HG03280 (cell line): ENCODE results near the gene STARD6.
A peak's percentile ranks its signal among the peaks of the same experiment; 100 is the strongest.
"Not testable (repeated sequence)": the region's sequence is repeated elsewhere in the genome, so short reads cannot be mapped to it uniquely, and the experiment has no call there.

Source experiments
- ATAC-seq: cut with Tn5 transposase; IDR thresholded peaks from one replicate; pipeline ENCODE4 v1.9.1; 2021; ENCODE audit warnings: mild to moderate bottlenecking, moderate library complexity; ENCODE audit not compliant: unreplicated experiment

Gene STARD6, protein sequence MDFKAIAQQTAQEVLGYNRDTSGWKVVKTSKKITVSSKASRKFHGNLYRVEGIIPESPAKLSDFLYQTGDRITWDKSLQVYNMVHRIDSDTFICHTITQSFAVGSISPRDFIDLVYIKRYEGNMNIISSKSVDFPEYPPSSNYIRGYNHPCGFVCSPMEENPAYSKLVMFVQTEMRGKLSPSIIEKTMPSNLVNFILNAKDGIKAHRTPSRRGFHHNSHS

DNA sequence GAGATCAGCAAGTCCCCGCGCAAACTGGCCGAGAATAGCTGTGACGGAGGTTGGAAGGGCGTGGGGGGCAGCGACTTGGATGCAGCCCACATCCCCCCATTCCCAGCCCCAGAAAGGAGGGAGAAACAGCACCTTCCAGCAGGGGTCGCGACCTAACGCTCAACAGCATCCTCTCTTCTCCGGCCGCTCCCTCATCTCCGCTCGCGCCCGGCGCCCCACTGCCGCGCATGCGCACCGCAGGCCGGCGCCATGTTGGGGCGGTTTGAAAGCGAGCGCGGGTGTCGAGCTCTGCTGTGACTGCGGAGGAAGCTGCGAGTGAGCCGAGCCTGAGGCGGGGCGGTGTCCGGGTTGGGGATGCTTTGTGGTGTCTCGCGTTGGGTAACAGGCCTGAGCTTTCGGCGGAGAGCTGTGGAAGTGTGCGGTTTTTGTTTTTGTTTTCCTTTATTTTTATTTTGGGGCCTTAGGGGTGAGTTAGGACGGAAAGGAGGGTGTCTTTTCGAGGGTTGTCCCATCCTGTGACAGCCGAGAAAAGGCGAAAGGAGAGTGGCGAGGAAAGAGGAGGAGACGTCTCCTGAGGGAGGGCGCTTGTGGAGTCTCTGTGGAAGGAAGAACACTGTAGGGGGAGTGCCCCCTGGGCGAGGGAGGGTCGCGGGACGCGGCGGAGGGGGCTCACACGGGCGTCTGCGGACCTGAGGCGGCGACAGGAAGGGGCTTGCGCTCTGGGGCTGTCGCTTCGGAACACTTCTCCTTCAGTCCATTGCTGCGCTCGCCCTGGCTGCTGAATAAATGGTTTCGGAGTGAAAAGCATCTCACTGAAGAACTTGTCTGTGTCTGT lies at the start of gene STARD6, which contains the start of gene C18orf54:
TSS of gene STARD6 (minus strand) at position 199 of the 835 bp plus-strand sequence. CDS start 3,285 bp downstream, outside the sequence.
TSS of gene C18orf54 (plus strand) at position 247 of the 835 bp plus-strand sequence. CDS start 2,667 bp downstream, outside the sequence.
- peak; percentile 96 for ATAC-seq

DNA sequence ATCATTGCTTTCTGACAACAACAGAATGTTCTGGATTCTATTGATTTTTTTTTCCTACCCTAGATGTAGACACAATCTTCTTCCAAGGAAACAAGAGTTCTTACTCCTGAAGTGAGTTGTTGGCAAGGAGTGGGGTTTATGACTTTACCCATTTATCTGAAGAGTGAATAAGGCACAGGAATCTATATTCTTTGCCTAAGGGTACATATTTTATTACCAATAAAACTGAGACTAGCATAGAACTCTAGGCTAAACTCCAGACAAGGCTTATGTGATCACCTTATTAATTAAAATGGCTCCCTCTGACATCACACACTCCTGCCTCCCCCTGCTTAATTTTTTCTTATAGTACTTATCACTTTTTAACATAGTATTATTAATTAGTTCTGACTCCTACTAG lies 47.6 kb upstream of the STARD6 start:
- no peak for ATAC-seq

DNA sequence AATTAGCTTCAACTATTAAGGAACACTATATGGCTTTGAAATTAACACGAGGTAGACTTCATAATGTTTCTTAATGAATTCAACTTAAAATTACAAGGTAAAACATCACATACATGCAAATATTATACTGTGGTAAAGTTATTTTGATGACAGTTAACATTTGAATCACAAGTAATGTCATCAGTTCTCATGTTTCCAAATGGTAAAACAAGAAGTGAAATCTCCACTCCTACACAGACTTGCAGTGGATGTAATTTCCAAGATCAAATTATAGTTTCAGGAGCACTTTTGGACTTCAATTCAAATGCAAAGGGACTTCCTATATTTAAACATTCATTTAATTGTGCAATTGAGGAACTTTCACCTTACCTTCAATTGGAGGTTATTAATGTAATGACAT lies 39.1 kb upstream of the STARD6 start:
- ATAC-seq = no peak

DNA sequence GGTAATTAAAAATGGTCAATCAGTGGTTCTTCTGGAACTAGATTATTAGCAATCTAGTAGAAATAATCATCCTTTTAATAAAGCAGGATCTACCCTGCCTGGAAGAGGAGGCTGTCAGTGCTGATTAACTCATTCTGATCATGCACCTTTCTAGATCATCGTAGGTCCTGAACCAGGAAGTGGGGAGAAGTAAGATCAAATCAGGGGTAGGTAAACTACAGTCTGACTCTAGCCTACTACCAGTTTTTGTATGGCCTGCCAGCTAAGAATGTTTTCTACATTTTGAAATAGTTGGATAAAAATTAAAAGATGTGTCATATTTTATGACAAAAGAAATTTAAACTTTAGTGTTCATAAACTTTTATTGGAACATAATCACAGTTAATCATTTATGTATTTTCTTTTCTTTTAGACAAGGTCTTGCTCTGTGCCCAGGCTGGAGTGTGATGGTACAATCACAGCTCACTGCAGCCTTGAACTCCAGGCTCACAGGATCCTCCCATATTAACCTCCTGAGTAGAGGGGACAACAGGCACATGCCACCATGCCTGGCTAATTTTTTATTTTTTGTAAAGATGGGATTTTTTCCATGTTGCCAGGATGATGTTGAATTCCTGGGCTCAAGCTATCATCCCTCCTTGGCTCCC lies 36.1 kb upstream of the STARD6 start:
- no peak for ATAC-seq

DNA sequence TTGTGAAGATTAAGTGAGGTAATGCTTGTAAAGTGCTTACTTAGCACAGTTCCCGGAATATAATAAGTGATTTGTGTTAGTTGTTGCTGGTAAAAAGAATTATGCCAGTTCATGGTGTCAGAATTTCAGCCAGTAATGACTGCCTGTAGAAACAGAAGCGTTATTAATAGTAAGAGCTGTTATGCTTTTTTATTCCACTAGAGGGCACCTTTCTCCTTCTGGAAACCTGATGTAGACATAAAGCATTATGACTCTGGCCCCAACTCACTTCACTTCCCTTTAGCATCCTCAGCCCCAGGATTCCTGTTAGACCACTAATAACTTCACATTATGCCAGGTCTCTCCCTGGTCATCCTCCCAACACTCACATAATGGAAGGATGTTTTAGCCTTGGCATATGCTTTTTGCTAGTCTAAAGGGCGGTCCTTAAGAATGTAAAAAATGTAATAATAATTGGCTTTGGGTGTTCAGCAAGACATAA lies 34.9 kb upstream of the STARD6 start:
- peak; percentile 57 for ATAC-seq

DNA sequence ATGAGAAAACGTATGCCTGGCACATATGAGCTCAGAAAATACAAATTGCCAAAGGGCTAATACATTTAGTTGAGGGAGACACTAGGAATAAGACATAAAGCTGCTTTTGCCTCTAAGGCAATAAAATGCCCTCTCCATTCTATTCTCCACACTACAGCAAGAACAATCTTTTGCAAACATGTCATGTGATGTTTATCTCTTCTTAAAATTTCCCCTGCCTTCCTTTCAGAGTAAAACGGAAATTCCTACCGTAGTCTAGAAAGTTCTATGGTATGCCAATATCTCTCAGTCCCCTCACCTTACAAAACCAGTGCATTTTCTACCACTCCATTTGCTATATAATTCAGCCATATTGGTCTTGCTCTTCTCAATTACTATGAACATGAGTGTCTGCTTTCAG lies 33.2 kb upstream of the STARD6 start:
- ATAC-seq = no peak

DNA sequence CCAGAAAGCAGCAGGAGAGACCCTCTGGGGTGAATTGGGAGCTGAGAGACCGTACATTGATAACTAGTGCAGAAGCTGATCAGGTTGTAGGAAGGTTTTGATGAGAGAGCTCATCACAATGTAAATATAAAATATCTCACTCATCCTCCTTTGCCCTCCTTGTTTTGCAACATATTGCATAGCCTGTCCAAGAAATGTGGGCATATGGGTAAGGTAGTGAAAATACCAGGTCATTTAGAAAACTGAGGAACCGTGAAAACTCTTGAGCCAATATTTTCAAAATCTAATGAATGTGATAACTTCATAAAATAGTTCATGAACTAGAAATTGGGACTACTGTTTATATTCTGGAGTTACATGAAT lies 31.5 kb upstream of the STARD6 start:
- no peak for ATAC-seq

DNA sequence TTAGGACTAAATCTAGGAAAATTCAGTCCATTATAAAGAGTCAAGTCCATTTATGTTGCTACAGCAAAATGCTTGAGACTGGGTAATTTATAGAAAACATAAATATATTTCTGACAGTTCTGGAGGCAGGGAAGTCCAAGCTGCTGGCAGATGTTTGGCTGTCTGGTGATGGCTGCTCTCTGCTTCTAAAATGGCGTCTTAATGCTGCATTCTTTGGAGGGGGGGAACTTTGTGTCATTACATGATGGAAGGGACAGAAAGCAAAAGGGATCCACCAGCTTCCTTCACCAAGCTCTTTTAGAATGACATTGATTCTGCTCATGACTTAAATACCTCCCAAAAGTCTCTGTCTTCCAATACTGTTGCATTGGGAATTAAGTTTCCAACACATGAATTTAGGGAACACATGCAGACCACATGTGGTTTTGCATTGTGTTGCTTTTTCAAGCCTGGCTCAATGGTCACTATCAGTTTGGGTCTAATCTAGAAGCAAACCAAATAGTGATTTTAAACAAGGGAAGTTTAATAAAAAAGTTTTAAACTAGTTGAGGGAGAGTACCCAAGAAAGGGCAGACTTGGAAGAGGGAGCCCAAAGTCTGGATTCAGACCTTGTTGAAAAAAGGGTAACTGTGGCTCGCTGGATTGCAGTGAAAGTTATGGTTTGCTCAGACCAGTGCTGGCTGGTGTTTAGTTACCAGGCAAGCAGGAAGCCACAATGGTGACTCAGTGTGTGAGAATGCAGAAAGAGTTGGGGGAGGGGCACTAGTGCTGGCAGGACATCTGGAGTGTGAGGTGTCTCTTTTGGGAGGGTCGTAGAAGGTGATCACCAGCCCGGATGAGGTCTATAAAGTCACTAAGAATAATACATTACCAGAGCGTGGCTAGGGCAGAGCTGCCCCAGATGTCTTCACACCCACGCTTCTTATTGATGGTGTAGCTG lies 30.8 kb upstream of the STARD6 start:
- ATAC-seq = peak; percentile 84

DNA sequence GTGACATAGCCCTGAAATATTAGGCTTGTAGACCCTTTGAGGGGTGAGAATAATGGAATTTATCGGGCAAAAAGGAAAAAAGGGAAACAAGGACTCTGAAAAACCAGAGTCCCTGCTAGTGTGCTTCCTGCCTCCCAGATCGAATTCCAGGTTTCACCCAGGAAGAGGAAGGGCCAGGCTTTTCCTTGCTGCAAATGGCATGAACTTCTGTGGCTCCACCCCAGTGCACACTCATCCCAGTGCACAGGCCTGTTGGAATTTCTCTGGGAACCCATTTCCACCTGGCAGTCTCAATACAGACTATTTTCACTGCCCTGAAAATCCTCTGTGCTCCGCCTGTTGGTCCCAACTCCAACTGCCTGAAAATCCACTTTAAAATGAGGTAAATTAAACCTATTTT lies 30.0 kb upstream of the STARD6 start:
- no peak for ATAC-seq

DNA sequence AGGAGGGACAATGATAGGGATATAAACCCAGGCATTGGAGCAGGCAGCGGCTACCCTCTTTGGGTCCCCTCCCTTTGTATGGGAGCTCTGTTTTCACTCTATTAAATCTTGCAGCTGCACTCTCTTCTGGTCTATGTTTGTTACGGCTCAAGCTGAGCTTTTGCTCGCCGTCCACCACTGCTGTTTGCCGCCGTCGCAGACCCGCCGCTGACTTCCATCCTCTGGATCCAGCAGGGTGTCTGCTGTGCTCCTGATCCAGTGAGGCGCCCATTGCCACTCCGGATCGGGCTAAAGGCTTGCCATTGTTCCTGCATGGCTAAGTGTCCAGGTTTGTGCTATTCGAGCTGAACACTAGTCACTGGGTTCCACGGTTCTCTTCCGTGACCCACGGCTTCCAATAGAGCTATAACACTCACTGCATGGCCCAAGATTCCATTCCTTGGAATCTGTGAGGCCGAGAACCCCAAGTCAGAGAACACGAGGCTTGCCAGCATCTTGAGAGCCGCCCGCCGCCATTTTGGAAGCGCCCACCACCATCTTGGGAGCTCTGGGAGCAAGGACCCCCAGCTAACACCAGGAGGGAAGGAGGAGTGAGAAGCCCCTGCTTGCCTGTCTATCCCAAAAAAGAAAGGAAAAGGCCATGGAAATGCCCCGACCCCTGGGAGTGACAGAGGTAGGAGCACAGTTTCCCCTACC lies 29.3 kb upstream of the STARD6 start:
- not testable (repeated sequence) for ATAC-seq

DNA sequence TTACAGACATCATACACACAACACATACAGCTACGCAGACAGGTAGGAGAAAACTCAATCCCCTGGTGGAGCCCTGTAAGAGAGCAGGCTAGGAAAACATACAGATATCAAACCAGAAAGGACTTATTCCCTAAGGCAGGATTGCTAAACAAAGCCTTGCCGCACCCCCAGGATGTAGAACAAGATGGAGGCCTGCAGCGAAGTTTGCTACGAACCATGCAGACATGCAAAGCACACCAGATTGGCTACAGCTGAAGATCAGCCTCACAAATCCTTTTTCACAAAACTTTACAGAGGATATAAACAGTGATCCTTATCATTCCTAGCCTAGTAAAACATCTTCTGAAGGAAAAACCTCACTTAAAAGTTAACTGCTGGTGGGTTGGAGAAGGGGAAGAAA lies 28.4 kb upstream of the STARD6 start:
- no peak for ATAC-seq

DNA sequence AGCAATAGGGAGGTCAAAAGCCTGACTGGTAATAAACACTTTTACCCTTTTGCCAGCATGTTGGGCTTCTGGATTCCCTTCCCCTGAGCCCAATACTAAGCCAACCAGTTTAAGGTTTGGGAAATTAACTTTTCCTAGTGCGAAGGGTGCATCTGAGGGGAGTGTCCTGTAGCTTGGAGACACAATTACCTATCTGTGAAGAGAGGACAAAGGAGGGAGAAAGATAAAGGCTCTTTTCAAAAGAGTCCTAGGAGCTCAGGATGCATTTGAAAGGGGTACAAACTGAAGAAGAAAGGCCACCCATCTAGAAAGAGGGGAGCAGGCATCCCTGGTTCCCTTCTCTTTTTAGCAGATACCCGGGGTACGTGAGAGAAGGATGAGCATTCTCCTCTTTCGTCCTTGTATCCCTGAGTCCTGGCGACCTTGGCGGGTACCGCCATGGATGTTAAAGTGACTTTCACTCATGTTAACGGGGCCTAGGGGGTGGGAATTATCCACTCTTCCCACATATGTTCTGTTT lies 25.1 kb upstream of the STARD6 start:
- ATAC-seq = no peak

DNA sequence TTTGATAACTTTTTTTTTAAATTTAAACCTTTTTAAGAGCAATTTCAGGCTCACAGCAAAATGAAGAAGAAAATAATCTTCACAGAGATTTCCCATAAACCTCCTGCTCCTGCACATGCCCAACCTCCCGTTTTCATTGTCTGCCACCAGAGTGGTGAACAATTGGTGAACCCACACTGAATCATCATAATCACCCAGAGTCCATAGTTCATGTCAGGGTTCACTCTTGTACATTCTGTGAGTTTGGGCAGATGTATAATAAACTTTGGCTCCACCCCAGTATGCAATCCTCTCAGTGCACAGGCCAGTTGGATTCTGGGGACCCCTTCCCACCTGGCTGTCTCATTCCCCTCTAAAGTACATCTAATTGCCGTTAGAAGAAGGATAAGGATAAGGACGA lies 24.4 kb upstream of the STARD6 start:
- ATAC-seq = no peak

DNA sequence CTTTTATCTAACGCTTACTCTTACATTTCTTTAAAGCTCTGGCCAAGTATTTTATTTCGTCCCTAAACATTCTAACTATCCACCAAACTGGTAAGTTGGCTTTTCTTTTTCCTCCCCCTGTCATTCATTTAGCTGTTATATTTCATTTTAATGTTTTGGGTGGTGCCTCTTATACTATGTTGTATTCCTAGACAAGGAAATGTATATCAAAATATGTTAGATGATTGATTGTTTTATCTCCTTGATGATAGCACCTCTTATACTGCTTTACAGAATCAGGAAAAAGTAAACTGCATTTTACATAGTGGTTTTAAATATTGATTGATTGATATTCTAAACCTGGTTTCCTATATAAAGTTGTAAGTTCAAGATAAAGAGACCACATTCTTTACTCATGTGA lies 24.0 kb upstream of the STARD6 start:
- no peak for ATAC-seq

DNA sequence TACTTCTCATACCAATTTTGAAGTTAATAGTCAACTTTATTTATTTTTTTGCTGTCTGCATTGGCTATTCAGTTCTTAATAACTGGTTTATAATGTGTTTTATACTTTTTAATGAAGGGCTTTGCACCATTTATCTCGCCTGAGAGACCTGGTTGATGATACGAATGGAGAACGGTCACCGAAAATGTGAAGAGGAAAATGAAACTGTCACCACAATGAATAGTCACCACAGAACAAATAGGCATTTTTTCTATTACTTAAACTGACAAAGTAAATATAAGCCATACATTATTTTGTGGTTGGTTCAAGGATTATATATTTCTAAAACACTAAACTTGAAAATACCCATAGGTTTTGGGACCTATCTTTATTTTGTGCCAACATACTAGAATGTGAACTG lies 20.4 kb upstream of the STARD6 start:
- no peak for ATAC-seq

DNA sequence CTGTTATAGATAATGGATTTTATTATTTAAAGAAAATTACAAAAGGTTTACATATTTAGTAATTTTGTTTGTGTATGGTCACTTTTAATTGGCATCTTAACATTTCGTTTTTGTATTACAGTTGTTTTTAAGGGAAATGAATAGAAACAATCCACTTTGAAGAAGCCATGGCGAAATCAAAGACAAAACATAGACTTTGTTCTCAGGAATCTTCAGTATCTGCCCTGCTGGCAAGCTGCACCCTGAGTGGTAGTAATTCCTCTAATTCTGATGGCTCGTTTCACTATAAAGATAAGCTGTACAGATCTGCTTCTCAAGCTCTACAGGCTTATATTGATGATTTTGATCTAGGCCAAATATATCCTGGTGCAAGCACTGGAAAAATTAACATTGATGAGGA lies 2.7 kb upstream of the STARD6 start:
- no peak for ATAC-seq

DNA sequence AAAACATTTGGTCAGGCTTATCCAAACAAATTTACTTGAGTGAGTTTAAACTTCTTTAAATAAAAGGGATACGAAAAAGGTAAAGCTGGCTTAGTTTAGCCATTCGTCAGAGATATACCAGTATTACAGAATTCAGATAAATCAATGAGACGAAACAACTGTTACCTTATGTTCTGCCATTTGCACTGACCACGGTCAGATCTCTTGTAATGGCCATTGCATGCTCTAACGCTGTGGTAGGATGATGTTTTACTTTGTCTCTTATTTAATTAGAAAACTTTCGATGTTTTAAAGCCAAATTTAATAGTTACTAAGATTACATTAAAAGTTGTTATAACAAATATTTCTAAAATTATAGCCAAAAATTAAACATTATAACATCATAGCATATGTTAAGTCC lies 1.6 kb upstream of the STARD6 start:
- no peak for ATAC-seq

DNA sequence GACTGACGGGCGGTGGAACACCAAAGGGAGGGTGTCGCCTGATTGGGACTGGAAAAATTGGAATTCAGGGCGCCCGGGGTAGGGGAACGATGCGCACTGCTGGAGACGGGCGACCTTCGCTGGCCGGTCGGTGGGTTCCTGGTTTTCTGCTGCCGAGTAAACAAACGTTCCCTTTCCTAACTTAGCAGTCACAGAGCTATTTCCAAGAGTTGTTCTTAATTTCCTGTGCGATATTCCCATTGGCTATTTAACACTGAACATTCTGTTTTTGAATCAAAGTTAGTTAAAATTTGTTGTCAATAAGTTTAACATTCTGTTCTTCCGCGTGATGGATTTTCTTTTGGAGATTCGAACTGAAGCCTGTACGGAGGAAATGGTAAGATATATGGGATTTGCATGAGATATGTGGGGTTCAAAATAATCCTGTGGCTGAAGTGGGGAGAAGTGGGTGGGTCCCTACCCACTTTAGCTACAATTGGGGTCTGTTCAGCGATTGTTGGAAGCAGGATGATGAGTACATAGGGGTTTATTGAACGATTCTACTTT lies 910 bp upstream of the STARD6 start:
- ATAC-seq = peak; percentile 8

DNA sequence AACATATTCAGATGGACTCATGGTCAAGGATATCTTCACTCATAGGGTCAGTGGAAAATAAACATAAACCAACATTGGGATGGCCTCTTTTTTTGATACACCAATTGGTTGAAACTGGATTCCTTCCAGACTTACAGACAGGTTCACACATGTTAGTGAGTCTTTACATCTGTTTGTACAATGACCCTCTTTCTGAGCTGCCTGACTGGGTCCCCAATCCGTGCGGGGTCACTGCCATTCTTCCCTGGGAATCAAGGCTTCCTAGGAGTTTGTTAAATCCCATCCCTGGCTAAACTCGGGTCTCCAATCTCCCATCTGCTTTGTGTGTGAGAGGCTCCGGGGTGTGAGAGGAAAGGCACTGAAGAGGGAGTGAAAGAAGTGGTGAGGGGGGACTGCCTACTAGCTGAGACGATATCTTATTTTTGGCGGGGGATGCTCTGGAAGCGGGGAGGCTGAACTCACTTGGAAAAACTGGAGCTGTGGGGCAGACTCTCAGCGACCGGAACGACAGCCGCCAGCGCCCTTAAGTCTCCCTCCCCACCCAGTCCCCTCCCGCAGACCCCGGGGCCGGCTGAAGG lies 487 bp downstream of the STARD6 start:
- ATAC-seq = peak; percentile 13
